22Rv1 (cell line): ENCODE data around the gene FMO3.

Experiments used
- CTCF ChIP-seq: fragments of 450-650 bp; IDR thresholded peaks from 2 replicates; pipeline ENCODE4 v1.5.1; 2017; ENCODE audit warnings: mild to moderate bottlenecking
- ZFX ChIP-seq: fragments of 450-650 bp; IDR thresholded peaks from 2 replicates; pipeline ENCODE4 v1.6.1; 2017; ENCODE audit warnings: antibody characterized with exemption, borderline replicate concordance

GRCh38 chr1:171075041-171075440 lies 15.7 kb upstream of the FMO3 start:
- TF ChIP-seq CTCF = no peak
- no peak for TF ChIP-seq ZFX
